Ovary (tissue), 3 donors: Measurements from ENCODE around the gene MICA.

Source experiments
- CTCF ChIP-seq, 3 donors: fragments of 450-650 bp in 2 of 3; fragments of 200-600 bp in 1 of 3; IDR thresholded peaks; one replicate each; pipeline versions ENCODE4 v1.5.1 to v1.8.0; 2016 to 2022; ENCODE audit warnings: antibody characterized with exemption in 3 of 3, mild to moderate bottlenecking in 1 of 3
- EP300 ChIP-seq: sonication (generic); formaldehyde crosslinking; IDR thresholded peaks from one replicate; pipeline ENCODE4 v1.6.1; 2017; ENCODE audit warnings: antibody characterized with exemption
- POLR2A ChIP-seq: fragments of 450-650 bp; IDR thresholded peaks from one replicate; pipeline ENCODE4 v1.6.1; 2017; ENCODE audit warnings: antibody characterized with exemption, mild to moderate bottlenecking, moderate library complexity
- donor health status: DM: no; HTN: no; CAD: no.

DNA sequence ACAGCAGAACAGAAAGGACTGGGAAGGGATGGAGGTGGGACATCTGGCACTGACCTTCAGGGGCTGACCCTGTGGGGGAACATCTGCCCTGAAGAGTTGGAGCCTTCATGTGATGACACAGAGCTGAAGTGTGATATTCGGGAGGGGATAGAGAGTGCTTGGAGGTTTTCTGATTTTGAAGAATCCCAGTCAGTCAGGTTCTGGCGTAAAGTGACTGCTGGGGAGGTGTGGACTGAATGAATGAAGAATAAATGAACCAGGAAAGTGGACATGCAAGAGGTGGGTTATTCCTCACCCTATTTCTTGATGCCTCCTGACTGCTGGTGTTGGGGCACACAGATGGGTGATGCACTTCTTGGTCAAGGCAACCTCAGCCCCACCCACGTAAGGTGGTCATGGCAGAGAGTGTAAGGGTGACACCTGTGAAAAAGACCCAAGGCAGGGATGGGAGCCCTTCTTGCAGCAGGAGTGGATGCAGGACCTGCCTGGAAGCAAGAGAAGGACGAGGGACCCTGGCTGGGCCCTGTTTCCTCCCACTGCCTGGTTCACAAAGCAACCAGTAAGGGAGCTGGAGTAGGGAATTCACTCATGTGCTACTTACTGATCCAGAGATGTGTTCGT is 13.1 kb downstream of the MICA start:
- TF ChIP-seq CTCF (IDR thresholded peaks at IDR 0.05) (no peak), POLR2A (no peak), EP300 (no peak)
